HCT116 (cell line): ENCODE results near the gene DCLRE1B. TPM values are rescaled to one million over a fixed set of nuclear protein-coding genes. Genes with fewer than 3 reads are reported as not detected.

Experiments used
- ATAC-seq: fragments of 200-7000 bp; cut with Tn5 transposase; 2 replicates; pipeline ENCODE4 v1.9.1; 2020; ENCODE audit warnings: mild to moderate bottlenecking, moderate library complexity
- BruUV-seq: library from RNA; stranded (reverse); fragments of 400-500 nt; replicated peaks from 2 replicates; lab custom pipeline; 2021; lab: Mats Ljungman, UMichigan
- CTCF ChIA-PET: fragments of 300-600 bp; sonication (Branson Sonifier 250); formaldehyde crosslinking; loops from one replicate; lab custom pipeline; 2021; ENCODE audit warnings: antibody characterized with exemption; lab: Charles Lee
- POLR2A ChIA-PET: fragments of 300-600, 350-600 bp; sonication (Branson Sonifier 250); formaldehyde crosslinking; loops from one replicate; lab custom pipeline; 2021; ENCODE audit warnings: antibody characterized with exemption; lab: Charles Lee
- RAD21 ChIA-PET, 2 experiments: fragments of 300-600 bp; sonication (Branson Sonifier 250); formaldehyde crosslinking; loops; one replicate each; lab custom pipeline; 2023; ENCODE audit warnings: low total read pairs in 2 of 2; ENCODE audit not compliant: uncharacterized antibody in 2 of 2, unreplicated experiment in 2 of 2, low non-redundant PET in 1 of 2; lab: Charles Lee
- DNase-seq: peaks from one replicate; pipeline ENCODE4 v3.0.0-alpha.2; 2010; ENCODE audit warnings: low read depth, low spot score
- H2AFZ ChIP-seq: fragments of 200-600 bp; shearing (Covaris generic), sonication (generic); 2 replicates; pipeline ENCODE4 v1.6.1; 2017; ENCODE audit warnings: low read depth, mixed run types, mixed read lengths, antibody characterized with exemption, low read length; ENCODE audit not compliant: poor library complexity, severe bottlenecking
- H3K27ac ChIP-seq: 2 replicates; pipeline ENCODE4 v1.5.1; 2012; ENCODE audit warnings: low read depth, low read length
- H3K27me3 ChIP-seq: fragments of 200-600 bp; sonication (generic); 2 replicates; pipeline ENCODE4 v1.6.1; 2016; ENCODE audit warnings: mixed run types, low read length, mixed read lengths; ENCODE audit not compliant: insufficient read depth
- H3K36me3 ChIP-seq, 2 experiments: fragments of 200-500 bp in 1 of 2; fragments of 200-600 bp in 1 of 2; sonication (Bioruptor generic) in 1 of 2; sonication (generic) in 1 of 2; 2 replicates each; pipeline versions ENCODE4 v1.5.1 to v1.6.1; 2014 to 2016; ENCODE audit warnings: low read length in 2 of 2, inconsistent platforms in 1 of 2, mixed read lengths in 1 of 2, mixed run types in 1 of 2; ENCODE audit not compliant: insufficient read depth in 2 of 2, control insufficient read depth in 1 of 2
- H3K4me1 ChIP-seq, 2 experiments: fragments of 200-600 bp in 1 of 2; sonication (generic) in 1 of 2; 2 replicates each; pipeline versions ENCODE4 v1.5.1 to v1.6.1; 2012 to 2017; ENCODE audit warnings: low read length in 2 of 2, inconsistent platforms in 1 of 2, mild to moderate bottlenecking in 1 of 2, mixed read lengths in 1 of 2, mixed run types in 1 of 2, moderate library complexity in 1 of 2; ENCODE audit not compliant: insufficient read depth in 2 of 2, control insufficient read depth in 1 of 2
- H3K4me2 ChIP-seq: fragments of 200-600 bp; sonication (generic); 2 replicates; pipeline ENCODE4 v1.6.1; 2017; ENCODE audit warnings: mixed run types, low read length, mixed read lengths
- H3K4me3 ChIP-seq, 2 experiments: fragments of 200-600 bp in 1 of 2; sonication (generic) in 1 of 2; replicated peaks in 1 of 2; 2 replicates each; pipeline ENCODE4 v1.5.1; 2011 to 2016; ENCODE audit warnings: low read length in 2 of 2, control low read depth in 1 of 2, low read depth in 1 of 2, mild to moderate bottlenecking in 1 of 2, mixed read lengths in 1 of 2, mixed run types in 1 of 2
- H3K79me2 ChIP-seq: fragments of 200-600 bp; sonication (generic); 2 replicates; pipeline ENCODE4 v1.6.1; 2017; ENCODE audit warnings: mild to moderate bottlenecking, mixed run types, low read length, moderate library complexity, mixed read lengths; ENCODE audit not compliant: insufficient read depth
- H3K9ac ChIP-seq: fragments of 200-600 bp; sonication (generic); 2 replicates; pipeline ENCODE4 v1.6.1; 2016; ENCODE audit warnings: low read length, mixed read lengths
- H3K9me2 ChIP-seq: fragments of 200-600 bp; sonication (generic), shearing (Covaris generic); 2 replicates; pipeline ENCODE4 v1.6.1; 2017; ENCODE audit warnings: mixed run types, mild to moderate bottlenecking, moderate library complexity; ENCODE audit not compliant: insufficient read depth
- H3K9me3 ChIP-seq, 2 experiments: fragments of 200-500 bp in 1 of 2; fragments of 200-600 bp in 1 of 2; sonication (Bioruptor generic) in 1 of 2; sonication (generic) in 1 of 2; 2 replicates each; pipeline ENCODE4 v1.6.1; 2014 to 2017; ENCODE audit warnings: low read length in 2 of 2, mixed read lengths in 2 of 2, inconsistent platforms in 1 of 2, low read depth in 1 of 2, mild to moderate bottlenecking in 1 of 2, mixed run types in 1 of 2, moderate library complexity in 1 of 2; ENCODE audit not compliant: control insufficient read depth in 1 of 2, insufficient read depth in 1 of 2
- H4K20me1 ChIP-seq: fragments of 200-600 bp; sonication (generic), shearing (Covaris generic); 2 replicates; pipeline ENCODE4 v1.6.1; 2017; ENCODE audit warnings: mixed run types, mild to moderate bottlenecking, moderate library complexity; ENCODE audit not compliant: insufficient read depth
- CBX3 ChIP-seq: IDR thresholded peaks from 2 replicates; pipeline ENCODE4 v1.6.1; 2012; ENCODE audit warnings: low read depth
- CEBPB ChIP-seq: IDR thresholded peaks from 2 replicates; pipeline ENCODE4 v1.6.1; 2012; ENCODE audit warnings: low read depth
- EGR1 ChIP-seq: IDR thresholded peaks from 2 replicates; pipeline ENCODE4 v1.6.1; 2012; ENCODE audit warnings: low read depth
- ELF1 ChIP-seq: IDR thresholded peaks from 2 replicates; pipeline ENCODE4 v1.6.1; 2012; ENCODE audit warnings: low read depth, borderline replicate concordance
- EZH2 ChIP-seq: fragments of 200-600 bp; sonication (generic); IDR thresholded peaks from 2 replicates; pipeline ENCODE4 v1.6.1; 2017; ENCODE audit warnings: antibody characterized with exemption, mixed run types
- EZH2phosphoT487 ChIP-seq: fragments of 200-600 bp; IDR thresholded peaks from 2 replicates; pipeline ENCODE4 v1.6.1; 2018; ENCODE audit warnings: antibody characterized with exemption, borderline replicate concordance
- FOSL1 ChIP-seq: IDR thresholded peaks from 2 replicates; pipeline ENCODE4 v1.6.1; 2012; ENCODE audit warnings: low read depth
- JUND ChIP-seq: IDR thresholded peaks from 2 replicates; pipeline ENCODE4 v1.6.1; 2012
- POLR2A ChIP-seq: IDR thresholded peaks from 2 replicates; pipeline ENCODE4 v1.7.0; 2011; ENCODE audit warnings: borderline replicate concordance; ENCODE audit not compliant: insufficient read depth, insufficient read length; ENCODE audit errors: extremely low read depth
- POLR2AphosphoS5 ChIP-seq: IDR thresholded peaks from 2 replicates; pipeline ENCODE4 v1.6.1; 2011; ENCODE audit warnings: mild to moderate bottlenecking, low read depth, low read length, moderate library complexity
- RAD21 ChIP-seq: IDR thresholded peaks from 2 replicates; pipeline ENCODE4 v1.6.1; 2012; ENCODE audit warnings: low read depth, mild to moderate bottlenecking
- SIN3A ChIP-seq: IDR thresholded peaks from 2 replicates; pipeline ENCODE4 v1.6.1; 2012; ENCODE audit warnings: low read depth
- SP1 ChIP-seq: IDR thresholded peaks from 2 replicates; pipeline ENCODE4 v1.6.1; 2012; ENCODE audit warnings: low read depth
- SRF ChIP-seq: IDR thresholded peaks from 2 replicates; pipeline ENCODE4 v1.6.1; 2012; ENCODE audit warnings: low read depth
- TCF7L2 ChIP-seq: IDR thresholded peaks from 2 replicates; pipeline ENCODE4 v1.7.0; 2011; ENCODE audit warnings: borderline replicate concordance, inconsistent platforms; ENCODE audit not compliant: insufficient read depth, insufficient read length; ENCODE audit errors: extremely low read depth
- ZFX ChIP-seq: fragments of 450-650 bp; IDR thresholded peaks from 2 replicates; pipeline ENCODE4 v1.6.1; 2017
- ZNF274 ChIP-seq: fragments of 200-500 bp; sonication (Bioruptor generic); IDR thresholded peaks from 2 replicates; pipeline ENCODE4 v1.6.1; 2014; ENCODE audit warnings: mild to moderate bottlenecking, low read depth, low read length, inconsistent platforms
- intact Hi-C: fragments of 100-400 bp; cut with micrococcal nuclease; formaldehyde crosslinking; loops from 2 replicates; pipeline ENCODE4 v1.10.0; 2022
- total RNA-seq: library from RNA; stranded (reverse); gene quantifications from one replicate; pipeline ENCODE4 v1.2.1, GENCODE V29; 2021; ENCODE audit not compliant: unreplicated experiment
- TF ChIP-seq, protein P1 (sequence below): IDR thresholded peaks from 2 replicates; pipeline ENCODE4 v1.6.1; 2012
- TF ChIP-seq, protein P2 (sequence below): IDR thresholded peaks from 2 replicates; pipeline ENCODE4 v1.6.1; 2011; ENCODE audit warnings: mild to moderate bottlenecking, low read length, moderate library complexity; ENCODE audit not compliant: insufficient replicate concordance; ENCODE audit errors: extremely low read depth
- TF ChIP-seq, protein P3 (sequence below): IDR thresholded peaks from 2 replicates; pipeline ENCODE4 v1.6.1; 2012

DCLRE1B gene
- total RNA-seq, 1 experiment from 2014 or later, result 13.4 TPM

DNA sequence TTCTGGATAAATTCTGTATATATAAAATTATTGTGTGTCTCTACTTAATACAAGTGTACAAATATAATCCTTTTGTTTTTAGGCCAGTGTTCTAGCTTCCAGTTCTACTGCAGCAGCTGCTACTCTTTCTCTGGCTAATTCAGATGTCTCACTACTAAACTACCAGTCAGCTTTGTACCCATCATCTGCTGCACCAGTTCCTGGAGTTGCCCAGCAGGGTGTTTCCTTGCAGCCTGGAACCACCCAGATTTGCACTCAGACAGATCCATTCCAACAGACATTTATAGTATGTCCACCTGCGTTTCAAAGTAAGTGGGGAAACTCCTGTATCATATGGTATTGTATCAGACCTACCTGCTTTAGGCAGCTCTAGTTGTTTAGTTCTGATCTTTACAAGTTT, 52.9 kb downstream of the DCLRE1B start:
- no peaks in the 10 kb centered on the region for H3K4me1 ChIP-seq
- ATAC-seq (no peak), DNase-seq (no peak)
- peaks cover 16 to 24% of the 10 kb centered on the region in 2 experiments for H3K36me3 ChIP-seq
- H3K27me3 ChIP-seq, result no peaks in the 10 kb centered on the region
- ChIA-PET CTCF (no interaction called here), RAD21 (no interaction called here), POLR2A (no interaction called here)
- TF ChIP-seq TCF7L2 (no peak), ELF1 (no peak), ZNF274 (no peak), SIN3A (no peak), EZH2phosphoT487 (no peak), POLR2A (no peak), FOSL1 (no peak), EGR1 (no peak), SRF (no peak), POLR2AphosphoS5 (no peak), ZFX (no peak), RAD21 (no peak), CEBPB (no peak), CBX3 (no peak), EZH2 (no peak), JUND (no peak), SP1 (no peak)
- TF ChIP-seq, protein P1, sequence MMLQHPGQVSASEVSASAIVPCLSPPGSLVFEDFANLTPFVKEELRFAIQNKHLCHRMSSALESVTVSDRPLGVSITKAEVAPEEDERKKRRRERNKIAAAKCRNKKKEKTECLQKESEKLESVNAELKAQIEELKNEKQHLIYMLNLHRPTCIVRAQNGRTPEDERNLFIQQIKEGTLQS, result no peak
- TF ChIP-seq, protein P2, sequence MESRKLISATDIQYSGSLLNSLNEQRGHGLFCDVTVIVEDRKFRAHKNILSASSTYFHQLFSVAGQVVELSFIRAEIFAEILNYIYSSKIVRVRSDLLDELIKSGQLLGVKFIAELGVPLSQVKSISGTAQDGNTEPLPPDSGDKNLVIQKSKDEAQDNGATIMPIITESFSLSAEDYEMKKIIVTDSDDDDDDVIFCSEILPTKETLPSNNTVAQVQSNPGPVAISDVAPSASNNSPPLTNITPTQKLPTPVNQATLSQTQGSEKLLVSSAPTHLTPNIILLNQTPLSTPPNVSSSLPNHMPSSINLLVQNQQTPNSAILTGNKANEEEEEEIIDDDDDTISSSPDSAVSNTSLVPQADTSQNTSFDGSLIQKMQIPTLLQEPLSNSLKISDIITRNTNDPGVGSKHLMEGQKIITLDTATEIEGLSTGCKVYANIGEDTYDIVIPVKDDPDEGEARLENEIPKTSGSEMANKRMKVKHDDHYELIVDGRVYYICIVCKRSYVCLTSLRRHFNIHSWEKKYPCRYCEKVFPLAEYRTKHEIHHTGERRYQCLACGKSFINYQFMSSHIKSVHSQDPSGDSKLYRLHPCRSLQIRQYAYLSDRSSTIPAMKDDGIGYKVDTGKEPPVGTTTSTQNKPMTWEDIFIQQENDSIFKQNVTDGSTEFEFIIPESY, result no peak
- TF ChIP-seq, protein P3, sequence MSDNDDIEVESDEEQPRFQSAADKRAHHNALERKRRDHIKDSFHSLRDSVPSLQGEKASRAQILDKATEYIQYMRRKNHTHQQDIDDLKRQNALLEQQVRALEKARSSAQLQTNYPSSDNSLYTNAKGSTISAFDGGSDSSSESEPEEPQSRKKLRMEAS, result no peak
- no peak overlapping the region for H2AFZ ChIP-seq
- no peaks in the 10 kb centered on the region for H3K9me2 ChIP-seq
- no TSS peak for BruUV-seq
- H3K4me3 ChIP-seq, result no peak overlapping the region
- H4K20me1 ChIP-seq, result no peaks in the 10 kb centered on the region
- no peaks in the 10 kb centered on the region for H3K79me2 ChIP-seq
- no peak overlapping the region for H3K27ac ChIP-seq
- no peak overlapping the region for H3K9ac ChIP-seq
- intact Hi-C loops, result no loop called here
- no peaks in the 10 kb centered on the region for H3K9me3 ChIP-seq
- H3K4me2 ChIP-seq, result no peak overlapping the region
